ENCODE results near the gene RIN1. TPM values are rescaled to one million over a fixed set of nuclear protein-coding genes. Genes with fewer than 3 reads are reported as not detected.
"Not testable (repeated sequence)": the region's sequence is repeated elsewhere in the genome, so short reads cannot be mapped to it uniquely, and the experiment has no call there.

The RIN1 gene
- total and polyA plus RNA-seq, 8 donors, result 1.7 to 10.2 (median 3.5) TPM

DNA sequence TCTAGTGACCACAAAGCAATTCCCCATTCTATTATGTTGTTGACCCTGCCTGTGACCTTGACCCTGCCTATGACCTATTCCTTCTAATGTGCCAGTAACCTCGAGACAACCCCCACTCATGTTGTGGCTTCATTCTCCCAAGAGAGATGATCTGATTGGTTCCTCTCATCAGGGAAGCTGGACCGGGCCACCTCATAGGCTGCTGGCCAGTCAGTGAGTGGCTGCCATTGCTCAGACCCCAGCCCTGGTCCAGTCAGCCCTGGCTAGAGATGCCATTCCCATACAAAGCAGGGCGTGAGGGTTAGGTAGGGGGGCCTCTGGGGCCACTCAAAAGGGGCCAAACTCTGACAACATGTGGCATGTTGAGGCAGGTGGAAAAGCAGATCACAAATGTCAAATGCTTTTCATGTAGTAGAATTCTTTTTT lies 23.4 kb upstream of the RIN1 start:
- Histone ChIP-seq H3K36me3 (no peaks in the 10 kb centered on the region), H3K4me1 (peaks cover 0 to 8% of the 10 kb centered on the region in 2 donors), H3K4me3 (no peak overlapping the region), H3K27me3 (no peaks in the 10 kb centered on the region), H3K9me3 (no peaks in the 10 kb centered on the region), H3K27ac (no peak overlapping the region)
- DNase-seq (no peak), ATAC-seq (no peak)
- TF ChIP-seq, protein P1, sequence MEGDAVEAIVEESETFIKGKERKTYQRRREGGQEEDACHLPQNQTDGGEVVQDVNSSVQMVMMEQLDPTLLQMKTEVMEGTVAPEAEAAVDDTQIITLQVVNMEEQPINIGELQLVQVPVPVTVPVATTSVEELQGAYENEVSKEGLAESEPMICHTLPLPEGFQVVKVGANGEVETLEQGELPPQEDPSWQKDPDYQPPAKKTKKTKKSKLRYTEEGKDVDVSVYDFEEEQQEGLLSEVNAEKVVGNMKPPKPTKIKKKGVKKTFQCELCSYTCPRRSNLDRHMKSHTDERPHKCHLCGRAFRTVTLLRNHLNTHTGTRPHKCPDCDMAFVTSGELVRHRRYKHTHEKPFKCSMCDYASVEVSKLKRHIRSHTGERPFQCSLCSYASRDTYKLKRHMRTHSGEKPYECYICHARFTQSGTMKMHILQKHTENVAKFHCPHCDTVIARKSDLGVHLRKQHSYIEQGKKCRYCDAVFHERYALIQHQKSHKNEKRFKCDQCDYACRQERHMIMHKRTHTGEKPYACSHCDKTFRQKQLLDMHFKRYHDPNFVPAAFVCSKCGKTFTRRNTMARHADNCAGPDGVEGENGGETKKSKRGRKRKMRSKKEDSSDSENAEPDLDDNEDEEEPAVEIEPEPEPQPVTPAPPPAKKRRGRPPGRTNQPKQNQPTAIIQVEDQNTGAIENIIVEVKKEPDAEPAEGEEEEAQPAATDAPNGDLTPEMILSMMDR (IDR thresholded peaks at IDR 0.05), result no peak
- intact Hi-C loops (cut with DNase I), result no loop called here

DNA sequence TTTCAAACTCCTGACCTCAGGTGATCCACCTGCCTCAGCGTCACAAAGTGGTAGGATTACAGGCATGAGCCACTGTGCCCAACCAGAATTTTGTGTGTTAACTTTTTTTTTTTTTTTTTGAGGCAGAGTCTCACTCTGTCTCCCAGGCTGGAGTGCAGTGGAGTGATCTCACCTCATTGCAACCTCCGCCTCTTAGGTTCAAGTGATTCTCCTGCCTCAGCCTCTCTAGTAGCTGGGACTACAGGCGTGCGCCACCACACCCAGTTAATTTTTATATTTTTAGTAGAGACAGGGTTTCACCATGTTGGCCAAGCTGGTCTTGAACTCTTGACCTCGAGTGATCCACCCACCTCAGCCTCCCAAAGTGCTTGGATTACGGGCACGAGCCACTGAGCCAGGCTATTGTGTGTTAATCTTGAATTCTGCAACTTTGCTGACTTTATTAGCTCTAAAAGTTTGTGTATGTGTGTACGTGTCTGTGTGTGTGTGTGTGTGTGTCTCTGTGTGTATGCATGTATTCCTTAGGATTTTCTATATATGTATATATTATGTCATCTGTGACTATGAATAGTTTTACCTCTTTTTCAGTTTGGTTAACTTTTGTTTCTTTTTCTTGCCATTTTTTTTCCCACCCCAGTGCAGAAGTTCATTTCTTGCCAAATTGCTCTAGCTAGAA lies 14.5 kb upstream of the RIN1 start:
- H3K27me3 ChIP-seq; H3K36me3 ChIP-seq; ATAC-seq; DNase-seq; H3K4me3 ChIP-seq; H3K9me3 ChIP-seq; intact Hi-C loops (cut with DNase I): not testable (repeated sequence)
- H3K27ac ChIP-seq, result peak overlapping the region in 1 of 2 donors; percentile 17
- H3K4me1 ChIP-seq, result peaks cover 15 to 23% of the 10 kb centered on the region in 2 donors

DNA sequence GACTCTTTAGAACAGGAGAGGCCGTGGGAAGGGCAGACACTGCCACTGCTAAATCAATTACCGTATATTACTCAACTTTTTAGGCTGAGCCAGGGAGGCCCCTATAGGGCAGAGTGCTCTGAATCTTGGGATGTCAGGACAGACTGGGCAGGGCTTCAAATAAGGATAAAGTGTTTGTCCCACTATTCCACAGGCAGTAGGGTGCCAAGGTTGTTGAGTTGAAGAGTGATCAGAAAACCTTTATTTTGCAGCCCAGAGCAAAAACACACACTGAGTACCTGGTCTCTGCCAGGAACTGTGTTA lies 12.8 kb upstream of the RIN1 start:
- intact Hi-C loops (cut with DNase I), result no loop called here

DNA sequence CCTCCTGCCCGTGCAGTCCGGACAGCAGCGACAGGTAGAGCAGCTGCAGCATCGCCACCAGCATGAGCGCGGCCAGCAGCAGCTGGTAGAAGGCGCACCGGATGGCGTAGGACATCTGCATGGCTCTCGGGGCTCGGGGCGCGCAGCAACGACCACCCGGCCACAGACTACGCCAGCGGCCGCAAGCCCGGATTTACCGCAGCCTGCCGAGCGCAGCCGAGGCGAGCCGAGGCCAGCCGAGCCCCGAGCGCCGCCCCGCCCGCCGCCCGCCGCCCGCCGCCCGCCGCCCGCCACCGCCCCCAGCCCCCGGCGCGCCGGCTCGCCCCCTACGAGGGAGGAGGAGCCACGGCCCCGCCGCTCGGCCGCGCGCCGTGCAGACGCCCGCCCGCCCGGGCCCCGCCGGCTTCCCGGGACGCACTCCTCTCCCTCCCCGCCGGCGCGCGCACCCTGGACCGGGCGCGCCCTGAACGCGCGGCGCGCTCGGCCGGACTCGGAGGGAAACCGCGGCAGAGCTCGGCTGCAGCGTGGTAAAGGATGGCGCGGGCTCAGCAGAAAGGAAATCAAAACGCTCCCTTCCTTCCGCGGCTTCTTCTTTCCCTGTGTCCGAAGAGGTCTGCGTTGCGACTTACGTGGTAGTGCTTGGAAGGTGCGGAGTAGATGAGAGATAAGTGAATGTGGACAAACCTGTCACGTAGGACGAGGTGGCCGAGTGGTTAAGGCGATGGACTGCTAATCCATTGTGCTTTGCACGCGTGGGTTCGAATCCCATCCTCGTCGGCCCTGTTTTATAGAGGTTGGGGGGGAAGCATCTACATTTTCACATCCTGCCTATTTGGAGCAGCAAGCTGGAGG lies 11.4 kb upstream of the RIN1 start, which contains the start of gene B4GAT1:
Gene B4GAT1, minus strand, starts transcription at position 205 of the 852 bp plus-strand sequence. Its CDS starts 84 bp downstream, at position 121.
- no peaks in the 10 kb centered on the region for H3K9me3 ChIP-seq
- peaks cover 0 to 6% of the 10 kb centered on the region in 2 donors for H3K27me3 ChIP-seq
- peak within 1 kb of the TSS; percentile 86 to 89 for H3K27ac ChIP-seq
- peaks cover 27 to 44% of the 10 kb centered on the region in 2 donors for H3K4me1 ChIP-seq
- peak; percentile 65 for ATAC-seq
- peak within 1 kb of the TSS; percentile 65 to 81 for H3K4me3 ChIP-seq
- TF ChIP-seq, protein P1 (IDR thresholded peaks at IDR 0.05), result no peak
- intact Hi-C loops (cut with DNase I), result no loop called here
- peaks cover 0 to 1% of the 10 kb centered on the region in 2 donors for H3K36me3 ChIP-seq
- DNase-seq, result peak; percentile 80 to 94 (median 90)

More for the DNA sequence above, 12.8 kb upstream of the RIN1 start:
- Histone ChIP-seq H3K4me1 (peaks cover 23 to 33% of the 10 kb centered on the region in 2 donors), H3K4me3 (no peak overlapping the region), H3K27ac (no peak overlapping the region), H3K27me3 (peaks cover 0 to 6% of the 10 kb centered on the region in 2 donors), H3K36me3 (no peaks in the 10 kb centered on the region), H3K9me3 (no peaks in the 10 kb centered on the region)
- DNase-seq (no peak), ATAC-seq (no peak)
- TF ChIP-seq, protein P1 (IDR thresholded peaks at IDR 0.05), result no peak

DNA sequence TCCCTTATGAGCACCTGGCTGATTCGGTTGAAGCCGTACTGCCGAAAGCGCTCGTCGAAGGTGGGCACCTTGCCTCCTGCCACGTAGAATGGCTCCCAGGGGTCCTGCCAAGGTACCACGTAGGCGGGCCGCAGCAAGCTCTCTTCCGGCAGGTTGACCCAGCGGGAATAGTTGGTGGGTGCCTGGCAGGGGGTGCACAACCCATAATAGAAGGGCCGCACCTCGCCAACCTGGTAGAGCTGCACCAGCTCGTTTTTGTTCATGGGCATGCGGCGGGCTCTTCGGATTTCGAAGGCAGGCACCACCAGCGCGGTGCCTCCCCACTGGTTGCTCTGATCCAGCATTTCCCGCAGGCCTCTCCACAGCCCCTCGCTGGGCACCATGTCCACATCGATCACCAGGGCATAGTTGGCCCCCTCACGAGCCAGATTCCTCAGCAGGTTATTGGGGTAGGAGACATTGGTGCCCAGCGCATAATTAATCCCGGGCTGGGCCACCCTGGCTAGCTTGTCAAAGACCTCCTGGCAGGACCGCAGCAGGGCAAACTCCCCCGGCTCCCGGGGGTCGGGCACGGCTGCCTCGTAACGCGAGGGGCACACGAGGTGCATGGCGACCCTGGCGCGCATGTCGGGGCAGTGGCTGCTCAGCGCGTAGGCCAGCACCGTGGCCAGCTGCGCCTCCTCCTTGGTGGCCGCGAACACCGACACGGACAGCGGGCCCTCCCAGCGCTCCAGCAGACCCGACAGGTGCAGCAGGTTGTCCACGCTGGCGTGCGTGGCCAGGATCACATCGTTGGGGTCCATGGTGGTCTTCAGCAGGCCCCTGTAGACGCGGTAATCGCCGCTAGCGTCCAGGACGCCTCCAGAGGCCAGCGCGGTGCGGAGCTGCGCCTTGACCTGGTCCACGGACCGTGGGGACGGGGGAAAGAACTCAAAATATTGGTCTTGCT lies 10.5 kb upstream of the RIN1 start:
- ATAC-seq (peak; percentile 22), DNase-seq (peak in 1 of 4 donors; percentile 83)

More for the DNA sequence above, 10.5 kb upstream of the RIN1 start:
- intact Hi-C loops (cut with DNase I), result no loop called here
- Histone ChIP-seq H3K36me3 (peaks cover 0 to 10% of the 10 kb centered on the region in 2 donors), H3K4me1 (peaks cover 27 to 44% of the 10 kb centered on the region in 2 donors), H3K9me3 (no peaks in the 10 kb centered on the region), H3K27me3 (peaks cover 0 to 6% of the 10 kb centered on the region in 2 donors), H3K27ac (peak overlapping the region; percentile 86 to 89), H3K4me3 (peak overlapping the region; percentile 65 to 81)
- TF ChIP-seq, protein P1 (IDR thresholded peaks at IDR 0.05), result no peak

Data from left lung (tissue), 10 donors.